HT-29 (cell line): ENCODE measurements around the gene KIAA1328. TPM values are rescaled to one million over a fixed set of nuclear protein-coding genes. Genes with fewer than 3 reads are reported as not detected.

Source experiments
- DNase-seq: peaks from one replicate; pipeline ENCODE4 v3.0.0-alpha.2; 2015; ENCODE audit warnings: low spot score
- total RNA-seq: library from RNA; depleted of rRNA; stranded (reverse); fragments of >200 nt; shearing (Covaris generic); gene quantifications from 2 replicates; pipeline ENCODE4 v1.2.3, GENCODE V29; 2014

Gene KIAA1328
- total RNA-seq, 1 experiment from 2014 or later, result 1.8 TPM

GRCh38 chr18:37210781-37211180 lies 381.9 kb downstream of the KIAA1328 start:
- DNase-seq, result no peak

- DNase-seq, result no peak
Measured at GRCh38 chr18:37218022-37218590, 389.2 kb downstream of the KIAA1328 start.

GRCh38 chr18:37219257-37219656 lies 390.3 kb downstream of the KIAA1328 start:
- no peak for DNase-seq

- no peak for DNase-seq
Measured at GRCh38 chr18:37222354-37222998, 393.5 kb downstream of the KIAA1328 start.

- DNase-seq, result no peak
Measured at GRCh38 chr18:37222999-37223378, 394.1 kb downstream of the KIAA1328 start.

GRCh38 chr18:37225279-37225678 lies 396.4 kb downstream of the KIAA1328 start:
- no peak for DNase-seq

- DNase-seq, result no peak
Measured at GRCh38 chr18:37230768-37231167, 401.8 kb downstream of the KIAA1328 start.

- no peak for DNase-seq
Measured at GRCh38 chr18:37231251-37231650, 402.3 kb downstream of the KIAA1328 start.

- no peak for DNase-seq
Measured at GRCh38 chr18:37235583-37235982, 406.7 kb downstream of the KIAA1328 start.

- no peak for DNase-seq
Measured at GRCh38 chr18:37238282-37239108, 409.6 kb downstream of the KIAA1328 start.

- DNase-seq, result no peak
Measured at GRCh38 chr18:37242091-37242490, 413.2 kb downstream of the KIAA1328 start.

GRCh38 chr18:37242826-37243560 lies 414.1 kb downstream of the KIAA1328 start:
- DNase-seq, result no peak

- DNase-seq, result no peak
Measured at GRCh38 chr18:37243741-37244140, 414.8 kb downstream of the KIAA1328 start.

- no peak for DNase-seq
Measured at GRCh38 chr18:37244618-37245017, 415.7 kb downstream of the KIAA1328 start.

GRCh38 chr18:37246779-37247340 lies 417.9 kb downstream of the KIAA1328 start:
- no peak for DNase-seq

- DNase-seq, result no peak
Measured at GRCh38 chr18:37247497-37248161, 418.7 kb downstream of the KIAA1328 start.

- DNase-seq, result no peak
Measured at GRCh38 chr18:37248281-37248680, 419.4 kb downstream of the KIAA1328 start.

GRCh38 chr18:37249171-37249886 lies 420.4 kb downstream of the KIAA1328 start:
- DNase-seq, result no peak

GRCh38 chr18:37249895-37250618 lies 421.1 kb downstream of the KIAA1328 start:
- no peak for DNase-seq

GRCh38 chr18:37251679-37252078 lies 422.8 kb downstream of the KIAA1328 start:
- no peak for DNase-seq
